Heart right ventricle (tissue), 16 donors: ENCODE data around the gene ME1. TPM values are rescaled to one million over a fixed set of nuclear protein-coding genes. Genes with fewer than 3 reads are reported as not detected.
A peak's percentile ranks its signal among the peaks of the same experiment; 100 is the strongest.

ENCODE experiments used
- ATAC-seq, 8 donors: fragments of 200-7000 bp; cut with Tn5 transposase; one replicate each; pipeline ENCODE4 v1.9.1; 2020; ENCODE audit warnings: mild to moderate bottlenecking in 8 of 8, moderate library complexity in 8 of 8, moderate number of reproducible peaks in 1 of 8
- DNase-seq, 2 donors: peaks; one replicate each; pipeline ENCODE4 v3.0.0-alpha.2; 2020
- H3K27ac ChIP-seq, 10 donors: fragments of 200-600 bp; sonication (generic) in 2 of 10; one replicate each; pipeline versions ENCODE4 v1.5.0 to v1.8.0; 2020 to 2022; ENCODE audit warnings: mild to moderate bottlenecking in 3 of 10
- H3K27me3 ChIP-seq, 7 donors: fragments of 200-600 bp; one replicate each; pipeline ENCODE4 v1.8.0; 2021 to 2022; ENCODE audit warnings: mild to moderate bottlenecking in 2 of 7
- H3K36me3 ChIP-seq, 9 donors: fragments of 200-600 bp; sonication (generic) in 1 of 9; one replicate each; pipeline versions ENCODE4 v1.5.0 to v1.8.0; 2020 to 2022; ENCODE audit warnings: mild to moderate bottlenecking in 2 of 9
- H3K4me1 ChIP-seq, 9 donors: fragments of 200-600 bp; sonication (generic) in 1 of 9; one replicate each; pipeline versions ENCODE4 v1.5.0 to v1.8.0; 2020 to 2022; ENCODE audit warnings: mild to moderate bottlenecking in 4 of 9
- H3K4me3 ChIP-seq, 10 donors: fragments of 200-600 bp; sonication (generic) in 2 of 10; one replicate each; pipeline versions ENCODE4 v1.5.0 to v1.8.0; 2020 to 2022; ENCODE audit warnings: mild to moderate bottlenecking in 7 of 10, moderate library complexity in 2 of 10
- H3K9me3 ChIP-seq, 11 donors: fragments of 200-600 bp in 10 of 11; sonication (generic) in 2 of 11; one replicate each; pipeline versions ENCODE4 v1.5.0 to v1.8.0; 2013 to 2022; ENCODE audit warnings: mild to moderate bottlenecking in 2 of 11, control low read depth in 1 of 11, moderate library complexity in 1 of 11
- CTCF ChIP-seq, 9 donors: fragments of 200-600 bp; sonication (generic) in 2 of 9; IDR thresholded peaks; one replicate each; pipeline versions ENCODE4 v1.5.0 to v1.8.0; 2021 to 2022; ENCODE audit warnings: antibody characterized with exemption in 9 of 9, mild to moderate bottlenecking in 5 of 9, moderate library complexity in 1 of 9
- WGBS, 2 donors: extraction: QIAGEN DNeasy Blood & Tissue Kit; methylation state at CpG; one replicate each; pipeline ENCODE4 v1.1.7; 2013; ENCODE audit warnings: inconsistent platforms in 1 of 2; 5-methylcytosine and 5-hydroxymethylcytosine counted together
- intact Hi-C, 10 donors: fragments of 100-400 bp; cut with DNase I; formaldehyde crosslinking; loops; one replicate each; pipeline versions ENCODE4 v1.11.1 to v1.14.2; 2022
- polyA plus RNA-seq, 2 donors: library from polyadenylated mRNA; stranded (reverse); fragments of 200-250 nt; gene quantifications; one replicate each; pipeline ENCODE4 v1.2.3, GENCODE V29; 2013
- total RNA-seq, 10 donors: library from RNA; stranded (reverse); fragmentation: NEBNext Ultra II Directional in 3 of 10; extraction: Animal tissue kit (Norgen Biotek cat#: 25700) in 3 of 10; gene quantifications; one replicate each; pipeline versions ENCODE4 v1.2.1 to v1.2.4, GENCODE V29; 2021 to 2023
- donor health status: Arrhythmogenic right ventricular cardiomyopathy.
- donor health status: ischemic (EF 13 %, LVEDD 7.1; RV severe dilation, severe dysfunction).
- donor health status: healthy with polysubstance abuse.
- donor health status: DM: no; HTN: yes; CAD: no.
- donor health status: DM: no; HTN: no; CAD: no.
- donor health status: ischemic (EF 25% LVEDD 6.9; RV normal size, moderate dysfunction).
- donor health status: ischemic (EF 25% LVEDD 5.7; RV mildly dilated, moderate dysfunction).
- donor health status: healthy.
- donor health status: DM: yes; HTN: yes; CAD: no.
- donor health status: Ischemic cardiomyopathy.
- donor health status: ischemic (EF 35%, LVEDD 5.7; RV mildly dilated, moderate dysfunction).
- donor health status: nonischemic (EF 11% LVEDD 7.7; RV severe dilation, severe dysfunction).
- donor health status: DM: yes; HTN: yes; CAD: no.
- donor health status: PGD.
- donor health status: ischemic (EF 29% LVEDD 5.4; RV normal size, mild dysfunction).
- donor health status: nonischemic (EF 23%, LVEDD 6.1; RV moderate dilation, normal function).

Gene ME1
- total and polyA plus RNA-seq, 12 donors: 4.1 to 26.6 (median 17.2) TPM

- intact Hi-C loops: loop anchor here in 7 of 10 donors (2.0 to 10.0 kb wide), 4 partner anchors 185 to 295 kb away; partner anchors contain the start of gene PRSS35 (in 2 of the 7)
- no peak for TF ChIP-seq CTCF (IDR thresholded peaks at IDR 0.05)
- Histone ChIP-seq H3K27ac (no peak overlapping the region), H3K36me3 (peaks cover 0 to 5% (median 0%) of the 10 kb centered on the region in 9 donors), H3K4me3 (no peak overlapping the region), H3K27me3 (no peaks in the 10 kb centered on the region), H3K4me1 (peaks cover 0 to 3% (median 0%) of the 10 kb centered on the region in 9 donors), H3K9me3 (no peaks in the 10 kb centered on the region)
- ATAC-seq: no peak
- DNase-seq: no peak
These were observed 210.7 kb downstream of the ME1 start for GRCh38 chr6:83220121-83220520.

GRCh38 chr6:83218646-83219045, 212.2 kb downstream of the ME1 start:
- ATAC-seq: no peak
- intact Hi-C loops: loop anchor here in 4 of 10 donors (5.0 to 10.0 kb wide), 2 partner anchors 151 to 974 kb away; partner anchors contain the start of genes DOP1A (in 3 of the 4), UBE3D (in 3 of the 4) and IBTK (in 1 of the 4)
- Histone ChIP-seq H3K4me3 (no peak overlapping the region), H3K27ac (no peak overlapping the region), H3K4me1 (peaks cover 0 to 4% (median 0%) of the 10 kb centered on the region in 9 donors), H3K36me3 (peaks cover 0 to 5% (median 0%) of the 10 kb centered on the region in 9 donors), H3K27me3 (no peaks in the 10 kb centered on the region), H3K9me3 (no peaks in the 10 kb centered on the region)
- no peak for DNase-seq
- no peak for TF ChIP-seq CTCF (IDR thresholded peaks at IDR 0.05)
- WGBS, 2 donors: 57% methylated on average over 3 of the region's 3 CpGs

- H3K4me3 ChIP-seq: no peak overlapping the region
- no peak for ATAC-seq
- peaks cover 0 to 4% (median 0%) of the 10 kb centered on the region in 9 donors for H3K4me1 ChIP-seq
- H3K9me3 ChIP-seq: no peaks in the 10 kb centered on the region
- H3K27me3 ChIP-seq: no peaks in the 10 kb centered on the region
- intact Hi-C loops: loop anchor here in 4 of 10 donors (1.0 to 10.0 kb wide), 3 partner anchors 150 to 972 kb away; partner anchors contain the start of genes DOP1A (in 4 of the 4), UBE3D (in 3 of the 4) and IBTK (in 1 of the 4)
- peaks cover 0 to 4% (median 0%) of the 10 kb centered on the region in 9 donors for H3K36me3 ChIP-seq
- no peak for TF ChIP-seq CTCF (IDR thresholded peaks at IDR 0.05)
- DNase-seq: no peak
- H3K27ac ChIP-seq: no peak overlapping the region
These were observed 214.0 kb downstream of the ME1 start for GRCh38 chr6:83216806-83217205.

GRCh38 chr6:83215131-83216047, 215.5 kb downstream of the ME1 start:
- Histone ChIP-seq H3K36me3 (peaks cover 0 to 11% (median 0%) of the 10 kb centered on the region in 9 donors), H3K27me3 (no peaks in the 10 kb centered on the region), H3K4me3 (no peak overlapping the region), H3K27ac (peak overlapping the region in 1 of 10 donors; percentile 8), H3K9me3 (no peaks in the 10 kb centered on the region), H3K4me1 (peaks cover 0 to 4% (median 0%) of the 10 kb centered on the region in 9 donors)
- TF ChIP-seq CTCF (IDR thresholded peaks at IDR 0.05): peak; percentile 53 to 92 (median 80)
- DNase-seq (peak; percentile 21 to 71), ATAC-seq (peak; percentile 77 to 97 (median 92))
- intact Hi-C loops: loop anchor here in 8 of 10 donors (1.0 to 10.0 kb wide), 5 partner anchors 148 to 971 kb away; partner anchors contain the start of genes DOP1A (in 7 of the 8), UBE3D (in 4 of the 8) and IBTK (in 1 of the 8)
- 29 to 30% methylated on average over 7 of the region's 7 CpGs for WGBS, 2 donors
